ENCODE results near the gene DAPK2.

GRCh38 chr15:63872759-63873510 is 173.3 kb downstream of the DAPK2 start:
- TF ChIP-seq, protein P1, sequence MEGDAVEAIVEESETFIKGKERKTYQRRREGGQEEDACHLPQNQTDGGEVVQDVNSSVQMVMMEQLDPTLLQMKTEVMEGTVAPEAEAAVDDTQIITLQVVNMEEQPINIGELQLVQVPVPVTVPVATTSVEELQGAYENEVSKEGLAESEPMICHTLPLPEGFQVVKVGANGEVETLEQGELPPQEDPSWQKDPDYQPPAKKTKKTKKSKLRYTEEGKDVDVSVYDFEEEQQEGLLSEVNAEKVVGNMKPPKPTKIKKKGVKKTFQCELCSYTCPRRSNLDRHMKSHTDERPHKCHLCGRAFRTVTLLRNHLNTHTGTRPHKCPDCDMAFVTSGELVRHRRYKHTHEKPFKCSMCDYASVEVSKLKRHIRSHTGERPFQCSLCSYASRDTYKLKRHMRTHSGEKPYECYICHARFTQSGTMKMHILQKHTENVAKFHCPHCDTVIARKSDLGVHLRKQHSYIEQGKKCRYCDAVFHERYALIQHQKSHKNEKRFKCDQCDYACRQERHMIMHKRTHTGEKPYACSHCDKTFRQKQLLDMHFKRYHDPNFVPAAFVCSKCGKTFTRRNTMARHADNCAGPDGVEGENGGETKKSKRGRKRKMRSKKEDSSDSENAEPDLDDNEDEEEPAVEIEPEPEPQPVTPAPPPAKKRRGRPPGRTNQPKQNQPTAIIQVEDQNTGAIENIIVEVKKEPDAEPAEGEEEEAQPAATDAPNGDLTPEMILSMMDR (conservative IDR thresholded peaks at IDR 0.05; ENCODE audit: low read depth, low read length), result no peak
- no peak for TF ChIP-seq MAZ (IDR thresholded peaks at IDR 0.05; ENCODE audit: borderline replicate concordance, low read depth, low read length)
- no peak for TF ChIP-seq POLR2A (IDR thresholded peaks at IDR 0.05; ENCODE audit: low read depth, low read length)
- no peak for TF ChIP-seq USF2 (IDR thresholded peaks at IDR 0.05; ENCODE audit: low read depth, low read length)
- TF ChIP-seq NFE2L2 (IDR thresholded peaks at IDR 0.05; ENCODE audit: low read depth, low read length), result no peak
- no peak for TF ChIP-seq RAD21 (IDR thresholded peaks at IDR 0.05; ENCODE audit: low read length)
- TF ChIP-seq RFX5 (IDR thresholded peaks at IDR 0.05; ENCODE audit: low read depth, low read length), result no peak
- TF ChIP-seq RCOR1 (IDR thresholded peaks at IDR 0.05; ENCODE audit: insufficient replicate concordance, low read length), result no peak
- TF ChIP-seq CHD1 (IDR thresholded peaks at IDR 0.05; ENCODE audit: low read depth, low read length), result no peak
- TF ChIP-seq MAFK (IDR thresholded peaks at IDR 0.05; ENCODE audit: low read depth, low read length), result no peak
- TF ChIP-seq MXI1 (IDR thresholded peaks at IDR 0.05; ENCODE audit: borderline replicate concordance, low read depth, low read length), result no peak
- TF ChIP-seq FOS (IDR thresholded peaks at IDR 0.05; ENCODE audit: low read depth, low read length), result no peak
- TF ChIP-seq BHLHE40 (IDR thresholded peaks at IDR 0.05; ENCODE audit: low read depth, low read length), result no peak
- no peak for TF ChIP-seq SMC3 (IDR thresholded peaks at IDR 0.05; ENCODE audit: low read depth, low read length)
